BE2C (cell line): Measurements from ENCODE around the gene SLC24A1.

Experiments used
- DNase-seq: peaks from one replicate; pipeline ENCODE4 v3.0.0-alpha.2; 2020
- H3K27me3 ChIP-seq: fragments of 250-450 bp; sonication (Bioruptor Pico); 2 replicates; pipeline ENCODE4 v1.5.1; 2020; ENCODE audit warnings: mild to moderate bottlenecking
- H3K36me3 ChIP-seq: fragments of 250-450 bp; sonication (Bioruptor Pico); 2 replicates; pipeline ENCODE4 v1.5.1; 2020; ENCODE audit warnings: mild to moderate bottlenecking
- H3K4me1 ChIP-seq: fragments of 250-450 bp; sonication (Bioruptor Pico); 2 replicates; pipeline ENCODE4 v1.5.1; 2020
- H3K4me3 ChIP-seq: 2 replicates; pipeline ENCODE4 v1.5.1; 2011; ENCODE audit warnings: low read depth, low read length
- H3K9me3 ChIP-seq: fragments of 250-450 bp; sonication (Bioruptor Pico); 2 replicates; pipeline ENCODE4 v1.5.1; 2020
- CTCF ChIP-seq: IDR thresholded peaks from 2 replicates; pipeline ENCODE4 v1.5.1; 2012; ENCODE audit warnings: mild to moderate bottlenecking, low read depth, low read length

The SLC24A1 gene

GRCh38 chr15:65579762-65580161, 42.0 kb upstream of the SLC24A1 start:
- DNase-seq = no peak
- no peak for TF ChIP-seq CTCF
- Histone ChIP-seq H3K36me3 (peaks cover 65% of the 10 kb centered on the region), H3K4me1 (peaks cover 18% of the 10 kb centered on the region), H3K9me3 (no peaks in the 10 kb centered on the region), H3K27me3 (no peaks in the 10 kb centered on the region), H3K4me3 (no peak overlapping the region)

- peaks cover 66% of the 10 kb centered on the region for H3K36me3 ChIP-seq
- H3K27me3 ChIP-seq = no peaks in the 10 kb centered on the region
- H3K9me3 ChIP-seq = no peaks in the 10 kb centered on the region
- no peak overlapping the region for H3K4me3 ChIP-seq
- no peak for TF ChIP-seq CTCF
- H3K4me1 ChIP-seq = peaks cover 18% of the 10 kb centered on the region
- DNase-seq = no peak
Measured at GRCh38 chr15:65580287-65580686, 41.5 kb upstream of the SLC24A1 start.

DNA sequence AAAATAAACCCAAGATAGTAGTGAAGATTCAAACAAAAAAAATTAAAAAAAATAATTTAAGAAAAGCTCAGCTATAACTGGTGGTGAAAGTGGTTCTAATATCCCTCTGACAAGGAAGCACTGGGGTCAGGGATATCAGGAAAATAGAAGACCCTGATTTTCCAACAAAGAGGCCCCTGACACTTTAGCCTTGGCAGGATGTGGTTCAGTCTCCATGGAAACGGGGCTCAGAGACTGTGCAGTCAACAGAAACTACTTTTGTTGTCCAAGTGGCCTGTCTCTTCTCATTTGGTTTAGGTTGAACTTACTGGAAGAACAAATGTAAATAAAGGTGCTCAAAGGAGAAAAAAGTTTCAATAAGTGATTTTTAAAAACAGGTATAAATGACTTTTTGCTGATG, 38.0 kb upstream of the SLC24A1 start:
- peaks cover 18% of the 10 kb centered on the region for H3K4me1 ChIP-seq
- no peak for TF ChIP-seq CTCF
- H3K4me3 ChIP-seq = no peak overlapping the region
- no peaks in the 10 kb centered on the region for H3K9me3 ChIP-seq
- peaks cover 42% of the 10 kb centered on the region for H3K36me3 ChIP-seq
- peak; percentile 25 for DNase-seq
- H3K27me3 ChIP-seq = no peaks in the 10 kb centered on the region

- no peak for TF ChIP-seq CTCF
- H3K4me1 ChIP-seq = peaks cover 18% of the 10 kb centered on the region
- H3K4me3 ChIP-seq = no peak overlapping the region
- DNase-seq = no peak
- no peaks in the 10 kb centered on the region for H3K9me3 ChIP-seq
- H3K36me3 ChIP-seq = peaks cover 37% of the 10 kb centered on the region
- H3K27me3 ChIP-seq = no peaks in the 10 kb centered on the region
Measured at GRCh38 chr15:65584241-65584640, 37.5 kb upstream of the SLC24A1 start.

DNA sequence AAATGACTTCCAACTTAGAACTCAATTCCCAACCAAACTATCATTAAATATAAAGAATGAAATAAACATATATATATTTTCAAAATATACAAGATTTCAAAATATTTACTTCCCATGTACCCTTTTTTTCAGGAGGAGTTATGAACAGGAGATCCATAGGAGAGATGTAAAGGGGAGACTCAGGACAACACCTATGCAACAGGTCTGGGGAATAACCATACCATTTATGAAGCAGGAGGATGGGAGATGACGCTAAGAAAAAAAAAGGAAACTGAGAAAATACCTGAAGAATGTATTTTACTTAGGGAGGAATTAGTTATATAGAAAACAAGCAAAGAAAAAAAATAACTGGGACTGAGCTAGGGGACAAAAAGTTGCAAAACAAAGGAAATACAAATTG, 34.6 kb upstream of the SLC24A1 start:
- TF ChIP-seq CTCF = no peak
- no peak for DNase-seq
- Histone ChIP-seq H3K27me3 (no peaks in the 10 kb centered on the region), H3K9me3 (no peaks in the 10 kb centered on the region), H3K4me1 (peaks cover 6% of the 10 kb centered on the region), H3K36me3 (peaks cover 38% of the 10 kb centered on the region), H3K4me3 (no peak overlapping the region)

DNA sequence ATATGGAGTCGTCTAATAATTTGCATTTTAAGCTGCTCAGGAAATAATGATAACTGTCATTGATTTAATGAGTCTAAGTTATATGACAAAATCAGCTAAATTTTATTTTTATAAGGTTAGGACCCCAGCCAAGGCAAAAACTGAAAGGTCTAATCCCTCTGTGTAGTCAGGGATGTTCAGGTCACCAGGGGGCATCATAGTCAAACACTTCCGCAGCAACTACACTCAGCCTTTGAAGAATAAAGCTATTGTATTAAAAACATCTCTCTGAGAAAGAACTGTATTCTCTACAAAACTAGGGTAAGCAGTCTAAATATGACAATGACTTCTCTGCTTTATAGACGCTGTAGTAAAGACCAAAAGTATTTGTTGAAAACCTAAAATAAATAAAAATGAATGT, 25.8 kb upstream of the SLC24A1 start:
- Histone ChIP-seq H3K36me3 (peaks cover 66% of the 10 kb centered on the region), H3K4me1 (no peaks in the 10 kb centered on the region), H3K27me3 (no peaks in the 10 kb centered on the region), H3K9me3 (no peaks in the 10 kb centered on the region), H3K4me3 (no peak overlapping the region)
- peak; percentile 46 for DNase-seq
- peak; percentile 73 for TF ChIP-seq CTCF
